ENCODE results near the gene S100A16. TPM values are rescaled to one million over a fixed set of nuclear protein-coding genes. Genes with fewer than 3 reads are reported as not detected.

Gene S100A16
- total and polyA plus RNA-seq, 3 donors from 2014 or later, result 126 to 171 (median 158) TPM

DNA sequence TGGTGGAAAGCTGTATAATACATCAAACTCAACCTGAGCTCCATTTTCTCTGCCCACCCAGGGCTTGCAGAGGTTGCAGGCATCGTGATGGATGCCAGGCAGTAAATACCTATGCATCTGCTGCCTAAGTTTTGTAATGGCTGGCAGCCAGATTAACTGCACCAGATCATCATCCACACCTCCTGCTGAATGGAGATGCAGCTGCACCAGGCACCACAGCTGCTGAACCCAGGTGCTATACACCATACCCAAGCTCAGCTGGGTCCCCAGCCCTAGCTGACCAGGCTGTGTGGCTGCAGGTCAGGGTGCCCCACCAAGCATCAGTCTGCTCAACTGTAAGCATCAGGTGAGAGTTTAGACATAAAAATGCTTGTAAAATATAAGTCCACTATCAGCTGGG lies 38.8 kb upstream of the S100A16 start:
- TF ChIP-seq, protein P1, sequence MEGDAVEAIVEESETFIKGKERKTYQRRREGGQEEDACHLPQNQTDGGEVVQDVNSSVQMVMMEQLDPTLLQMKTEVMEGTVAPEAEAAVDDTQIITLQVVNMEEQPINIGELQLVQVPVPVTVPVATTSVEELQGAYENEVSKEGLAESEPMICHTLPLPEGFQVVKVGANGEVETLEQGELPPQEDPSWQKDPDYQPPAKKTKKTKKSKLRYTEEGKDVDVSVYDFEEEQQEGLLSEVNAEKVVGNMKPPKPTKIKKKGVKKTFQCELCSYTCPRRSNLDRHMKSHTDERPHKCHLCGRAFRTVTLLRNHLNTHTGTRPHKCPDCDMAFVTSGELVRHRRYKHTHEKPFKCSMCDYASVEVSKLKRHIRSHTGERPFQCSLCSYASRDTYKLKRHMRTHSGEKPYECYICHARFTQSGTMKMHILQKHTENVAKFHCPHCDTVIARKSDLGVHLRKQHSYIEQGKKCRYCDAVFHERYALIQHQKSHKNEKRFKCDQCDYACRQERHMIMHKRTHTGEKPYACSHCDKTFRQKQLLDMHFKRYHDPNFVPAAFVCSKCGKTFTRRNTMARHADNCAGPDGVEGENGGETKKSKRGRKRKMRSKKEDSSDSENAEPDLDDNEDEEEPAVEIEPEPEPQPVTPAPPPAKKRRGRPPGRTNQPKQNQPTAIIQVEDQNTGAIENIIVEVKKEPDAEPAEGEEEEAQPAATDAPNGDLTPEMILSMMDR (IDR thresholded peaks at IDR 0.05), result no peak
- TF ChIP-seq POLR2A (IDR thresholded peaks at IDR 0.05), result no peak
- intact Hi-C loops (cut with DNase I; ENCODE audit: low total_unique reads), result no loop called here

GRCh38 chr1:153649863-153650235 lies 36.9 kb upstream of the S100A16 start:
- TF ChIP-seq, protein P1 (IDR thresholded peaks at IDR 0.05), result no peak
- no peak for TF ChIP-seq POLR2A (IDR thresholded peaks at IDR 0.05)
- no peaks in the 10 kb centered on the region for H3K36me3 ChIP-seq (ENCODE audit: low read depth, missing control alignments)
- no peaks in the 10 kb centered on the region for H3K27me3 ChIP-seq
- no peak overlapping the region for H3K4me3 ChIP-seq
- WGBS, 2 donors, result 83 to 91% methylated on average over 2 of the region's 2 CpGs
- DNase-seq, result no peak
- peaks cover under 1% of the 10 kb centered on the region for H3K4me1 ChIP-seq
- H3K9me3 ChIP-seq, result no peaks in the 10 kb centered on the region
- intact Hi-C loops (cut with DNase I; ENCODE audit: low total_unique reads), result no loop called here
- no peak overlapping the region for H3K27ac ChIP-seq

More for the DNA sequence above, 38.8 kb upstream of the S100A16 start:
- H3K36me3 ChIP-seq (ENCODE audit: low read depth, missing control alignments), result no peaks in the 10 kb centered on the region
- H3K4me3 ChIP-seq, result no peak overlapping the region
- 74 to 100% methylated on average over 1 of the region's 1 CpG for WGBS, 2 donors
- H3K27ac ChIP-seq, result no peak overlapping the region
- H3K9me3 ChIP-seq, result no peaks in the 10 kb centered on the region
- no peak for DNase-seq
- no peaks in the 10 kb centered on the region for H3K27me3 ChIP-seq
- H3K4me1 ChIP-seq, result no peaks in the 10 kb centered on the region

GRCh38 chr1:153649137-153649862 lies 36.4 kb upstream of the S100A16 start:
- DNase-seq, result no peak
- Histone ChIP-seq H3K4me3 (no peak overlapping the region), H3K36me3 (ENCODE audit: low read depth, missing control alignments) (no peaks in the 10 kb centered on the region), H3K27ac (no peak overlapping the region), H3K4me1 (peaks cover 6% of the 10 kb centered on the region), H3K9me3 (no peaks in the 10 kb centered on the region), H3K27me3 (no peaks in the 10 kb centered on the region)
- intact Hi-C loops (cut with DNase I; ENCODE audit: low total_unique reads), result no loop called here
- no peak for TF ChIP-seq POLR2A (IDR thresholded peaks at IDR 0.05)
- TF ChIP-seq, protein P1 (IDR thresholded peaks at IDR 0.05), result no peak
- 43 to 67% methylated on average over 3 of the region's 3 CpGs for WGBS, 2 donors

- Histone ChIP-seq H3K36me3 (ENCODE audit: low read depth, missing control alignments) (no peaks in the 10 kb centered on the region), H3K4me1 (peaks cover 15% of the 10 kb centered on the region), H3K27me3 (no peaks in the 10 kb centered on the region), H3K27ac (peak overlapping the region in 1 of 2 donors; percentile 64), H3K9me3 (no peaks in the 10 kb centered on the region), H3K4me3 (no peak overlapping the region)
- WGBS, 2 donors, result 81 to 85% methylated on average over 10 of the region's 10 CpGs
- no peak for DNase-seq
- TF ChIP-seq POLR2A (IDR thresholded peaks at IDR 0.05), result no peak
- TF ChIP-seq, protein P1 (IDR thresholded peaks at IDR 0.05), result no peak
- intact Hi-C loops (cut with DNase I; ENCODE audit: low total_unique reads), result no loop called here
Observed at GRCh38 chr1:153648000-153648643, 35.2 kb upstream of the S100A16 start.
